ENCODE measurements around the gene CNPY1. TPM values are rescaled to one million over a fixed set of nuclear protein-coding genes. Genes with fewer than 3 reads are reported as not detected.

CNPY1 gene
- total and polyA plus RNA-seq, 4 donors, result not detected

DNA sequence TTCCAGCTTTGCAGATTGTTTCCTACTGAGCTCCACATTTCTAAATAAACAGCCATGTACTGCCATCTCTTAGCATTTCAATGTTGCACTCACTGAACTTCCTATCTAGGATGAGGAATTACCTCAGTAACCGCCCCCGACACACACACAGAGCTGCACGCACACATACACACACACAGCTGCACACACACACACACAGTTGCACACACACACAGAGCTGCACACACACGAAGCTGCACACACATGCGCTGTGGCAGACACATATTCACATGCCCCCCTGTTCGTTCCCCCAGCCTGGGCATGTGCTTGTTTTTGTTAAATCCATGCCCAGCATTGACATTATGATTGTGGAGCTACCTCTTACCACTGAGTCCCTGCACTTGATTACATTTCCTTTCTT lies 39.6 kb upstream of the CNPY1 start:
- 35 to 48% methylated on average over 6 of the region's 6 CpGs for WGBS, 2 donors
- DNase-seq (no peak), ATAC-seq (ENCODE audit: insufficient read depth, low FRiP score) (no peak)
- H3K4me1 ChIP-seq (ENCODE audit: control insufficient read depth in 5 of 5, insufficient read depth in 5 of 5, low read length in 5 of 5), result peaks cover 0 to 1% (median 0%) of the 10 kb centered on the region in 5 donors
- H3K4me3 ChIP-seq, result no peak overlapping the region
- H3K27me3 ChIP-seq (ENCODE audit: control insufficient read depth in 3 of 3, insufficient read depth in 3 of 3, low read length in 2 of 3), result peaks cover 0 to 14% (median 0%) of the 10 kb centered on the region in 3 donors
- TF ChIP-seq, protein P1, sequence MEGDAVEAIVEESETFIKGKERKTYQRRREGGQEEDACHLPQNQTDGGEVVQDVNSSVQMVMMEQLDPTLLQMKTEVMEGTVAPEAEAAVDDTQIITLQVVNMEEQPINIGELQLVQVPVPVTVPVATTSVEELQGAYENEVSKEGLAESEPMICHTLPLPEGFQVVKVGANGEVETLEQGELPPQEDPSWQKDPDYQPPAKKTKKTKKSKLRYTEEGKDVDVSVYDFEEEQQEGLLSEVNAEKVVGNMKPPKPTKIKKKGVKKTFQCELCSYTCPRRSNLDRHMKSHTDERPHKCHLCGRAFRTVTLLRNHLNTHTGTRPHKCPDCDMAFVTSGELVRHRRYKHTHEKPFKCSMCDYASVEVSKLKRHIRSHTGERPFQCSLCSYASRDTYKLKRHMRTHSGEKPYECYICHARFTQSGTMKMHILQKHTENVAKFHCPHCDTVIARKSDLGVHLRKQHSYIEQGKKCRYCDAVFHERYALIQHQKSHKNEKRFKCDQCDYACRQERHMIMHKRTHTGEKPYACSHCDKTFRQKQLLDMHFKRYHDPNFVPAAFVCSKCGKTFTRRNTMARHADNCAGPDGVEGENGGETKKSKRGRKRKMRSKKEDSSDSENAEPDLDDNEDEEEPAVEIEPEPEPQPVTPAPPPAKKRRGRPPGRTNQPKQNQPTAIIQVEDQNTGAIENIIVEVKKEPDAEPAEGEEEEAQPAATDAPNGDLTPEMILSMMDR (IDR thresholded peaks at IDR 0.05; ENCODE audit: control extremely low read depth, extremely low read depth), result no peak
- H3K27ac ChIP-seq (ENCODE audit: low read depth in 1 of 2, low read length in 1 of 2), result no peak overlapping the region
- H3K36me3 ChIP-seq (ENCODE audit: control insufficient read depth in 4 of 4, insufficient read depth in 4 of 4, low read length in 4 of 4), result no peaks in the 10 kb centered on the region
- peaks cover 0 to 2% (median 0%) of the 10 kb centered on the region in 4 donors for H3K9me3 ChIP-seq (ENCODE audit: control insufficient read depth in 4 of 4, insufficient read depth in 3 of 4, low read length in 3 of 4)
- no peak overlapping the region for H3K9ac ChIP-seq (ENCODE audit: insufficient read depth in 1 of 2, low read length in 2 of 2)

DNA sequence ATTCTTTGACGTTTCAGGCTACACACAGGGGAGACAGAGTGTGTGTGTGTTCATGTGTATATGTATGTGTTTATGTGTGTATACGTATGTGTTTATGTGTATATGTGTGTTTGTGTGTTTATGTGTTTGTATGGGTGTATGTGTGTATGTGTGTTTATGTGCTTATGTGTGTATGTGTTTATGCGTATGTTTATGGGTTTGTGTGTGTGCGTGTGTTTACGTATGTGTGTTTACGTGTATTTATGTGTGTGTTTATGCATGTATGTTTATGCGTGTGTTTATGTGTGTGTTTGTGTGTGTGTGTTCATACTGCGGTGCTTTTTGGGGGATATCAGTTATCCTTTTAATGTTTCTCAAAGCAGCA lies 39.2 kb upstream of the CNPY1 start:
- Histone ChIP-seq H3K4me3 (no peak overlapping the region), H3K27me3 (ENCODE audit: control insufficient read depth in 3 of 3, insufficient read depth in 3 of 3, low read length in 2 of 3) (peaks cover 0 to 14% (median 0%) of the 10 kb centered on the region in 3 donors), H3K36me3 (ENCODE audit: control insufficient read depth in 4 of 4, insufficient read depth in 4 of 4, low read length in 4 of 4) (no peaks in the 10 kb centered on the region), H3K4me1 (ENCODE audit: control insufficient read depth in 5 of 5, insufficient read depth in 5 of 5, low read length in 5 of 5) (peaks cover 0 to 2% (median 0%) of the 10 kb centered on the region in 5 donors), H3K27ac (ENCODE audit: low read depth in 1 of 2, low read length in 1 of 2) (no peak overlapping the region), H3K9ac (ENCODE audit: insufficient read depth in 1 of 2, low read length in 2 of 2) (no peak overlapping the region), H3K9me3 (ENCODE audit: control insufficient read depth in 4 of 4, insufficient read depth in 3 of 4, low read length in 3 of 4) (peaks cover 0 to 2% (median 0%) of the 10 kb centered on the region in 4 donors)
- TF ChIP-seq, protein P1 (IDR thresholded peaks at IDR 0.05; ENCODE audit: control extremely low read depth, extremely low read depth), result no peak
- 80 to 82% methylated on average over 8 of the region's 8 CpGs for WGBS, 2 donors
- ATAC-seq (ENCODE audit: insufficient read depth, low FRiP score), result no peak
- no peak for DNase-seq

DNA sequence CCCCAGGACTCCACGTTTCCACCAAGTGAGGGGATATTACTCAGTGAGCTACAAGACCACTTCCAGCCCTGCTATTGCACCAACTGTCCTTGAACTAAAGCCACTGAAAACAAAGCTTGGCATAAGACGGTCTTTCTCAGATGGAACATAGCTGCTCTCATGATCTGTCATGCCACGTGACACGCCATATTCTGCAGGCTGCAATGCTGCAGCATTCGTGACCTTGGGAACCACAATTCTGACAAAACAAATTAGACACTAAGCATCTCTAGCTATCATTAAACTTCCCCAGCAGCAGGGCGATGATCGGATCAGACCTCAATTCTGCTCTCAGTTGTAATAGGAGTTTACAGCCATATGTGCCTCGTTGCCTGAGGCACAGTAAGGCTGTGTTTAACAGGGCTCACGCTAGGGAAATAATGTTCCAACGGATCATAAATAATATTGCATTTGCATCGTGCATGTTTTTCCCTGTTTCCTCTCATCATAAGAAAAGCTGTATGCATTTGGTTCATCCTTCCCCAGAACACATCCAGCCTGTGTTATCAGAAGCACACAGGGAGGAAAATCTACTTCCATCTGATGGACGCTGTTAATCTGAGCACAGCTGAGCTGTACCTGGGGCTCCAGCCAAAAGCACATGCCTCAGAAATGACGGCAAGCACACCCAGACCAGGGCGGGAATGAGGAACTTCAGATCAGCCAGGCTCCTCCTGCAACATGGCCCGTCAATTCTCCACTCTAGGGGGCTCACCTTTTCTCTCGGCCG lies 38.6 kb upstream of the CNPY1 start:
- Histone ChIP-seq H3K36me3 (ENCODE audit: control insufficient read depth in 4 of 4, insufficient read depth in 4 of 4, low read length in 4 of 4) (no peaks in the 10 kb centered on the region), H3K27me3 (ENCODE audit: control insufficient read depth in 3 of 3, insufficient read depth in 3 of 3, low read length in 2 of 3) (peaks cover 0 to 14% (median 0%) of the 10 kb centered on the region in 3 donors), H3K4me1 (ENCODE audit: control insufficient read depth in 5 of 5, insufficient read depth in 5 of 5, low read length in 5 of 5) (peaks cover 0 to 2% (median 0%) of the 10 kb centered on the region in 5 donors), H3K9me3 (ENCODE audit: control insufficient read depth in 4 of 4, insufficient read depth in 3 of 4, low read length in 3 of 4) (peaks cover 0 to 2% (median 0%) of the 10 kb centered on the region in 4 donors), H3K9ac (ENCODE audit: insufficient read depth in 1 of 2, low read length in 2 of 2) (no peak overlapping the region), H3K27ac (ENCODE audit: low read depth in 1 of 2, low read length in 1 of 2) (no peak overlapping the region), H3K4me3 (no peak overlapping the region)
- 40 to 47% methylated on average over 17 of the region's 17 CpGs for WGBS, 2 donors
- ATAC-seq (ENCODE audit: insufficient read depth, low FRiP score) (no peak), DNase-seq (peak; percentile 2 to 44 (median 11))
- TF ChIP-seq, protein P1 (IDR thresholded peaks at IDR 0.05; ENCODE audit: control extremely low read depth, extremely low read depth), result no peak
